HEK293 (cell line): Measurements from ENCODE around the gene LVRN.

Source experiments
- CTCF ChIA-PET: fragments of 350-600 bp; formaldehyde crosslinking; extraction: SDS; loops from one replicate; lab custom pipeline; 2021; ENCODE audit warnings: antibody characterized with exemption; lab: Yijun Ruan, JAX
- POLR2A ChIA-PET: fragments of 300-600 bp; formaldehyde crosslinking; extraction: SDS; loops from one replicate; lab custom pipeline; 2020; ENCODE audit warnings: antibody characterized with exemption, inconsistent platforms; lab: Yijun Ruan, JAX
- H3K27ac ChIP-seq: fragments of 200-500 bp; sonication (Bioruptor generic); 2 replicates; pipeline ENCODE4 v1.5.1; 2014; ENCODE audit warnings: low read depth, low read length, control low read depth, inconsistent platforms; ENCODE audit errors: extremely low read depth
- H3K36me3 ChIP-seq, 2 experiments: fragments of 200-500 bp in 1 of 2; sonication (Bioruptor generic) in 1 of 2; 1 replicate in 1 of 2; 2 replicates in 1 of 2; pipeline ENCODE4 v1.5.1; 2014 to 2017; ENCODE audit warnings: inconsistent platforms in 2 of 2, low read length in 2 of 2; ENCODE audit not compliant: control insufficient read depth in 2 of 2, insufficient read depth in 1 of 2
- H3K4me1 ChIP-seq: fragments of 200-500 bp; sonication (Bioruptor generic); 2 replicates; pipeline ENCODE4 v1.5.1; 2014; ENCODE audit warnings: mild to moderate bottlenecking, low read length, inconsistent platforms; ENCODE audit not compliant: control insufficient read depth, insufficient read depth
- H3K4me3 ChIP-seq: 2 replicates; pipeline ENCODE4 v1.5.1; 2011; ENCODE audit warnings: low read depth, mild to moderate bottlenecking, control low read depth, low read length, moderate library complexity
- H3K9me3 ChIP-seq: fragments of 200-500 bp; sonication (Bioruptor generic); 2 replicates; pipeline ENCODE4 v1.5.1; 2014; ENCODE audit warnings: low read depth, low read length, inconsistent platforms; ENCODE audit not compliant: control insufficient read depth, insufficient read depth
- EGR2 ChIP-seq: fragments of 450-650 bp; formaldehyde crosslinking; IDR thresholded peaks from 2 replicates; pipeline ENCODE4 v1.5.1; 2016; ENCODE audit warnings: low read depth, missing biosample characterization, missing genetic modification characterization
- KLF16 ChIP-seq: fragments of 450-650 bp; formaldehyde crosslinking; IDR thresholded peaks from 2 replicates; pipeline ENCODE4 v1.5.1; 2017; ENCODE audit warnings: missing biosample characterization, missing genetic modification characterization
- MYNN ChIP-seq: fragments of 450-650 bp; formaldehyde crosslinking; IDR thresholded peaks from 2 replicates; pipeline ENCODE4 v1.5.1; 2016; ENCODE audit warnings: missing biosample characterization, missing genetic modification characterization, borderline replicate concordance
- SALL2 ChIP-seq: fragments of 450-650 bp; formaldehyde crosslinking; IDR thresholded peaks from 2 replicates; pipeline ENCODE4 v1.5.0; 2017; ENCODE audit warnings: missing biosample characterization, mild to moderate bottlenecking, missing genetic modification characterization, borderline replicate concordance
- TRIM28 ChIP-seq: IDR thresholded peaks from 2 replicates; pipeline ENCODE4 v1.6.1; 2011; ENCODE audit warnings: low read length, control low read depth, borderline replicate concordance
- ZBTB1 ChIP-seq: fragments of 450-650 bp; formaldehyde crosslinking; IDR thresholded peaks from 2 replicates; pipeline ENCODE4 v1.5.1; 2016; ENCODE audit warnings: missing biosample characterization, missing genetic modification characterization
- ZBTB7A ChIP-seq: fragments of 450-650 bp; formaldehyde crosslinking; IDR thresholded peaks from 2 replicates; pipeline ENCODE4 v1.5.1; 2016; ENCODE audit warnings: low read depth, missing biosample characterization, missing genetic modification characterization
- ZNF138 ChIP-seq: fragments of 450-650 bp; formaldehyde crosslinking; IDR thresholded peaks from 2 replicates; pipeline ENCODE4 v1.5.1; 2016; ENCODE audit warnings: missing biosample characterization, missing genetic modification characterization, borderline replicate concordance
- ZNF174 ChIP-seq: fragments of 450-650 bp; formaldehyde crosslinking; IDR thresholded peaks from 2 replicates; pipeline ENCODE4 v1.5.0; 2017; ENCODE audit warnings: missing biosample characterization, mild to moderate bottlenecking, missing genetic modification characterization
- ZNF221 ChIP-seq: fragments of 450-650 bp; formaldehyde crosslinking; IDR thresholded peaks from 2 replicates; pipeline ENCODE4 v1.5.1; 2017; ENCODE audit warnings: missing biosample characterization, missing genetic modification characterization, borderline replicate concordance
- ZNF510 ChIP-seq: fragments of 450-650 bp; formaldehyde crosslinking; IDR thresholded peaks from 2 replicates; pipeline ENCODE4 v1.5.1; 2018; ENCODE audit warnings: mild to moderate bottlenecking, missing genetic modification characterization, missing biosample characterization; ENCODE audit not compliant: insufficient replicate concordance
- ZNF514 ChIP-seq: fragments of 450-650 bp; formaldehyde crosslinking; IDR thresholded peaks from 2 replicates; pipeline ENCODE4 v1.5.1; 2016; ENCODE audit warnings: missing biosample characterization, missing genetic modification characterization
- ZNF521 ChIP-seq: fragments of 450-650 bp; formaldehyde crosslinking; IDR thresholded peaks from 2 replicates; pipeline ENCODE4 v1.5.1; 2017; ENCODE audit warnings: missing biosample characterization, mild to moderate bottlenecking, missing genetic modification characterization
- ZNF549 ChIP-seq: fragments of 450-650 bp; IDR thresholded peaks from 2 replicates; pipeline ENCODE4 v1.5.1; 2018; ENCODE audit warnings: missing biosample characterization, missing genetic modification characterization, mild to moderate bottlenecking, inconsistent platforms, moderate library complexity
- ZNF560 ChIP-seq: fragments of 450-650 bp; formaldehyde crosslinking; IDR thresholded peaks from 2 replicates; pipeline ENCODE4 v1.5.1; 2017; ENCODE audit warnings: missing biosample characterization, missing genetic modification characterization, borderline replicate concordance
- ZNF768 ChIP-seq: fragments of 450-650 bp; formaldehyde crosslinking; IDR thresholded peaks from 2 replicates; pipeline ENCODE4 v1.5.1; 2018; ENCODE audit warnings: missing biosample characterization, mild to moderate bottlenecking, missing genetic modification characterization
- TF ChIP-seq, protein P1 (sequence below): fragments of 450-650 bp; formaldehyde crosslinking; IDR thresholded peaks from 2 replicates; pipeline ENCODE4 v1.5.1; 2016; ENCODE audit warnings: missing biosample characterization, missing genetic modification characterization
- TF ChIP-seq, protein P2 (sequence below): fragments of 450-650 bp; formaldehyde crosslinking; IDR thresholded peaks from 2 replicates; pipeline ENCODE4 v1.5.1; 2016; ENCODE audit warnings: missing biosample characterization, missing genetic modification characterization
- TF ChIP-seq, protein P3 (sequence below): fragments of 450-650 bp; formaldehyde crosslinking; IDR thresholded peaks from 2 replicates; pipeline ENCODE4 v1.5.1; 2016; ENCODE audit warnings: missing biosample characterization, missing genetic modification characterization
- TF ChIP-seq, protein P4 (sequence below): fragments of 450-650 bp; formaldehyde crosslinking; IDR thresholded peaks from 2 replicates; pipeline ENCODE4 v1.5.1; 2016; ENCODE audit warnings: missing biosample characterization, missing genetic modification characterization

The LVRN gene

DNA sequence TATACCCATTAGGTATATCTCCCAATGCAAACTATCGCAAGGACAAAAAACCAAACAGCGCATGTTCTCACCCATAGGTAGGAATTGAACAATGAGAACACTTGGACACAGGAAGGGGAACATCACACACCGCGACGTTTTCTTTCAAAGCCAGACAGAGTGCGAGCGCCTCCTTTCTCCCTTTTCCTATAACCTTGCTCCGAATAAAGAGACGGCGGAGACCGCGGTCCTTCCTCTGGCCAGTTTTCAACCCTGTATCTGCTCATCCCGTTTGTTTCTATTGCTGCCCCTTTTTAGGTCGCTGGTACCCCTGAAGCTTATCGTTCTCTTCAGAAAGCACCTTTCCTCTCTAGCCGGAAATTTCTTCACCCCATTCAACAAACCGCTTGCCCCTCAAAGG, 1.3 kb downstream of the LVRN start (continued):
- no peak for TF ChIP-seq ZNF560 (tag by site-specific recombination)
- TF ChIP-seq ZNF174 (tag by site-specific recombination), result no peak
- no peak for TF ChIP-seq ZNF221
- TF ChIP-seq, protein P1, sequence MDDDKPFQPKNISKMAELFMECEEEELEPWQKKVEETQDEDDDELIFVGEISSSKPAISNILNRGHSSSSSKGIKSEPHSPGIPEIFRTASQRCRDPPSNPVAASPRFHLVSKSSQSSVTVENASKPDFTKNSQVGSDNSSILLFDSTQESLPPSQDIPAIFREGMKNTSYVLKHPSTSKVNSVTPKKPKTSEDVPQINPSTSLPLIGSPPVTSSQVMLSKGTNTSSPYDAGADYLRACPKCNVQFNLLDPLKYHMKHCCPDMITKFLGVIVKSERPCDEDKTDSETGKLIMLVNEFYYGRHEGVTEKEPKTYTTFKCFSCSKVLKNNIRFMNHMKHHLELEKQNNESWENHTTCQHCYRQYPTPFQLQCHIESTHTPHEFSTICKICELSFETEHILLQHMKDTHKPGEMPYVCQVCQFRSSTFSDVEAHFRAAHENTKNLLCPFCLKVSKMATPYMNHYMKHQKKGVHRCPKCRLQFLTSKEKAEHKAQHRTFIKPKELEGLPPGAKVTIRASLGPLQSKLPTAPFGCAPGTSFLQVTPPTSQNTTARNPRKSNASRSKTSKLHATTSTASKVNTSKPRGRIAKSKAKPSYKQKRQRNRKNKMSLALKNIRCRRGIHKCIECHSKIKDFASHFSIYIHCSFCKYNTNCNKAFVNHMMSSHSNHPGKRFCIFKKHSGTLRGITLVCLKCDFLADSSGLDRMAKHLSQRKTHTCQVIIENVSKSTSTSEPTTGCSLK (tag by site-specific recombination), result no peak
- no peak for TF ChIP-seq ZNF514 (tag by site-specific recombination)
- TF ChIP-seq TRIM28, result no peak
- TF ChIP-seq, all 188 proteins: peak for 0

DNA sequence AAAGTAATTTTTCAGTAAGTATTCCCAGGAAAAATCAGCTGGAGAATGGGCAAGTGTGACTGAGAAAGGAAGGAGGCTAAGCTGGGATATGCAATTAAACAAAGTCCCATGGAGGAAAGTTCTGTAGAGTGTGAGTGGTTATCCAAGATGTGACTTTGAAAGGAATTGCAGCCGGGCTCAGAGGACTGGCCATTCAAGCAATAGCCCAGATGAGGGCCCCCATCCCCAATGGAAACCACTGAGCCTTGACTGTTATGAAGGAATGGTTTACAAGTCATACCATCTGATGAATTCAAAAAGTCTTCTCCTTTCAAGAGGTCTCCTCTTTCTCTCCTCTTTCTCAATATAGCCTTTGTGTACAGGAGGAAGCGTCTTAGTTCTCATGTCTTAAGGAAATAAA, 6.5 kb downstream of the LVRN start:
- no peak overlapping the region for H3K4me3 ChIP-seq
- CTCF ChIA-PET, result no interaction called here
- no peak overlapping the region for H3K27ac ChIP-seq
- TF ChIP-seq SALL2 (tag by site-specific recombination) (no peak), KLF16 (tag by site-specific recombination) (no peak), ZNF549 (tag by site-specific recombination) (no peak), ZBTB7A (no peak), ZNF138 (tag by site-specific recombination) (no peak), ZNF521 (tag by site-specific recombination) (no peak), ZNF510 (tag by site-specific recombination) (no peak), ZBTB1 (tag by site-specific recombination) (no peak), MYNN (no peak), EGR2 (tag by site-specific recombination) (no peak), ZNF768 (tag by site-specific recombination) (no peak)
- TF ChIP-seq, protein P2, sequence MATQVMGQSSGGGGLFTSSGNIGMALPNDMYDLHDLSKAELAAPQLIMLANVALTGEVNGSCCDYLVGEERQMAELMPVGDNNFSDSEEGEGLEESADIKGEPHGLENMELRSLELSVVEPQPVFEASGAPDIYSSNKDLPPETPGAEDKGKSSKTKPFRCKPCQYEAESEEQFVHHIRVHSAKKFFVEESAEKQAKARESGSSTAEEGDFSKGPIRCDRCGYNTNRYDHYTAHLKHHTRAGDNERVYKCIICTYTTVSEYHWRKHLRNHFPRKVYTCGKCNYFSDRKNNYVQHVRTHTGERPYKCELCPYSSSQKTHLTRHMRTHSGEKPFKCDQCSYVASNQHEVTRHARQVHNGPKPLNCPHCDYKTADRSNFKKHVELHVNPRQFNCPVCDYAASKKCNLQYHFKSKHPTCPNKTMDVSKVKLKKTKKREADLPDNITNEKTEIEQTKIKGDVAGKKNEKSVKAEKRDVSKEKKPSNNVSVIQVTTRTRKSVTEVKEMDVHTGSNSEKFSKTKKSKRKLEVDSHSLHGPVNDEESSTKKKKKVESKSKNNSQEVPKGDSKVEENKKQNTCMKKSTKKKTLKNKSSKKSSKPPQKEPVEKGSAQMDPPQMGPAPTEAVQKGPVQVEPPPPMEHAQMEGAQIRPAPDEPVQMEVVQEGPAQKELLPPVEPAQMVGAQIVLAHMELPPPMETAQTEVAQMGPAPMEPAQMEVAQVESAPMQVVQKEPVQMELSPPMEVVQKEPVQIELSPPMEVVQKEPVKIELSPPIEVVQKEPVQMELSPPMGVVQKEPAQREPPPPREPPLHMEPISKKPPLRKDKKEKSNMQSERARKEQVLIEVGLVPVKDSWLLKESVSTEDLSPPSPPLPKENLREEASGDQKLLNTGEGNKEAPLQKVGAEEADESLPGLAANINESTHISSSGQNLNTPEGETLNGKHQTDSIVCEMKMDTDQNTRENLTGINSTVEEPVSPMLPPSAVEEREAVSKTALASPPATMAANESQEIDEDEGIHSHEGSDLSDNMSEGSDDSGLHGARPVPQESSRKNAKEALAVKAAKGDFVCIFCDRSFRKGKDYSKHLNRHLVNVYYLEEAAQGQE, result no peak
- TF ChIP-seq, protein P3, sequence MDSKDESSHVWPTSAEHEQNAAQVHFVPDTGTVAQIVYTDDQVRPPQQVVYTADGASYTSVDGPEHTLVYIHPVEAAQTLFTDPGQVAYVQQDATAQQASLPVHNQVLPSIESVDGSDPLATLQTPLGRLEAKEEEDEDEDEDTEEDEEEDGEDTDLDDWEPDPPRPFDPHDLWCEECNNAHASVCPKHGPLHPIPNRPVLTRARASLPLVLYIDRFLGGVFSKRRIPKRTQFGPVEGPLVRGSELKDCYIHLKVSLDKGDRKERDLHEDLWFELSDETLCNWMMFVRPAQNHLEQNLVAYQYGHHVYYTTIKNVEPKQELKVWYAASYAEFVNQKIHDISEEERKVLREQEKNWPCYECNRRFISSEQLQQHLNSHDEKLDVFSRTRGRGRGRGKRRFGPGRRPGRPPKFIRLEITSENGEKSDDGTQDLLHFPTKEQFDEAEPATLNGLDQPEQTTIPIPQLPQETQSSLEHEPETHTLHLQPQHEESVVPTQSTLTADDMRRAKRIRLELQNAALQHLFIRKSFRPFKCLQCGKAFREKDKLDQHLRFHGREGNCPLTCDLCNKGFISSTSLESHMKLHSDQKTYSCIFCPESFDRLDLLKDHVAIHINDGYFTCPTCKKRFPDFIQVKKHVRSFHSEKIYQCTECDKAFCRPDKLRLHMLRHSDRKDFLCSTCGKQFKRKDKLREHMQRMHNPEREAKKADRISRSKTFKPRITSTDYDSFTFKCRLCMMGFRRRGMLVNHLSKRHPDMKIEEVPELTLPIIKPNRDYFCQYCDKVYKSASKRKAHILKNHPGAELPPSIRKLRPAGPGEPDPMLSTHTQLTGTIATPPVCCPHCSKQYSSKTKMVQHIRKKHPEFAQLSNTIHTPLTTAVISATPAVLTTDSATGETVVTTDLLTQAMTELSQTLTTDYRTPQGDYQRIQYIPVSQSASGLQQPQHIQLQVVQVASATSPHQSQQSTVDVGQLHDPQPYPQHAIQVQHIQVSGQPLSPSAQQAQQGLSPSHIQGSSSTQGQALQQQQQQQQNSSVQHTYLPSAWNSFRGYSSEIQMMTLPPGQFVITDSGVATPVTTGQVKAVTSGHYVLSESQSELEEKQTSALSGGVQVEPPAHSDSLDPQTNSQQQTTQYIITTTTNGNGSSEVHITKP (tag by site-specific recombination), result no peak
- TF ChIP-seq, protein P4, sequence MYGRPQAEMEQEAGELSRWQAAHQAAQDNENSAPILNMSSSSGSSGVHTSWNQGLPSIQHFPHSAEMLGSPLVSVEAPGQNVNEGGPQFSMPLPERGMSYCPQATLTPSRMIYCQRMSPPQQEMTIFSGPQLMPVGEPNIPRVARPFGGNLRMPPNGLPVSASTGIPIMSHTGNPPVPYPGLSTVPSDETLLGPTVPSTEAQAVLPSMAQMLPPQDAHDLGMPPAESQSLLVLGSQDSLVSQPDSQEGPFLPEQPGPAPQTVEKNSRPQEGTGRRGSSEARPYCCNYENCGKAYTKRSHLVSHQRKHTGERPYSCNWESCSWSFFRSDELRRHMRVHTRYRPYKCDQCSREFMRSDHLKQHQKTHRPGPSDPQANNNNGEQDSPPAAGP, result no peak
- no peaks in the 10 kb centered on the region for H3K4me1 ChIP-seq
- no peaks in the 10 kb centered on the region for H3K36me3 ChIP-seq
- POLR2A ChIA-PET, result no interaction called here
- H3K9me3 ChIP-seq, result no peaks in the 10 kb centered on the region
